ENCODE measurements around the gene PDP2.

PDP2 gene

DNA sequence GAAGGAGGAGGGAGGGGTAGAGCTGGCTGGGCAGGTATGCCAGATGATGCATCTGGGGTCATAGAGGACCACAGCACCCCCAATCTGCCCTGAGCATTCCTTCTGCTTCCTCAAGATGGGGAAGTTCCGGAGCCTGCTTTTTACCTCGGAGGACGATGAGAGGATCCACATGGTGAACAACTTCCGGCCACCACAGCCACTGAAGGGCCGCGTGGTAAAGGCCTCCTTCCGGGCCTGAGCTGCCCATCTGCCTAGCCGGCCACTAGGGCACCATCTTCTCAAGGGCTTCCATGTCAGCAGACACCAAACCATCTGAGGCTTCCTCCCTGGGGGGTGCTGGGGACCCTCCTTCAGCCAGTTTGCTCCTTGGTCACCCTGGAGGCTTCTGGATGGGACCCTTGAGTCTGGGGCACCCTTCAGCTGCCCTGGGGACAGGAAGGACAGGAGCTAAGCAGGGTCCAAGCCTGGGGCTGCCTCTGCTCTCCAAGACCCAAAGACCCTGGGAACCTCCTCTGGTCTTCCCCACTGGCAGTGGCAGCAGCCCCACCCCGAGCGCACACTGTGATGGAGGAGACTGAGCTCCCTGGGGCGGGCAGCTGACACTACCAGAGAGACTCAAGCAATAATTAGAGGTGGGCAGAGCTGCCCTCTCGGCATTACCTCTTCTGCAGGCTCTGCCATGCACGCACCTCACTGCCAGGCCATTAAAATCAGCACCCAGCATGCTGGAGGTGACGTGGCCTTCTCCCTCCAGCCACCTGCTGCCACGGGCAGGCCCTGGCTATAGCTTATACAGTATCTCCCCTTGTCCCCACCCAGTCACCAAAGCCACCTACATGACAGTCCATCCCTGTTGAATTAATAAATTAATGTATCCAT, 26.8 kb upstream of the PDP2 start:
- H3K4me3 ChIP-seq (ENCODE audit: low read depth, low read length): no peak overlapping the region
- TF ChIP-seq CTCF (IDR thresholded peaks at IDR 0.05; ENCODE audit: low read depth, low read length): no peak

DNA sequence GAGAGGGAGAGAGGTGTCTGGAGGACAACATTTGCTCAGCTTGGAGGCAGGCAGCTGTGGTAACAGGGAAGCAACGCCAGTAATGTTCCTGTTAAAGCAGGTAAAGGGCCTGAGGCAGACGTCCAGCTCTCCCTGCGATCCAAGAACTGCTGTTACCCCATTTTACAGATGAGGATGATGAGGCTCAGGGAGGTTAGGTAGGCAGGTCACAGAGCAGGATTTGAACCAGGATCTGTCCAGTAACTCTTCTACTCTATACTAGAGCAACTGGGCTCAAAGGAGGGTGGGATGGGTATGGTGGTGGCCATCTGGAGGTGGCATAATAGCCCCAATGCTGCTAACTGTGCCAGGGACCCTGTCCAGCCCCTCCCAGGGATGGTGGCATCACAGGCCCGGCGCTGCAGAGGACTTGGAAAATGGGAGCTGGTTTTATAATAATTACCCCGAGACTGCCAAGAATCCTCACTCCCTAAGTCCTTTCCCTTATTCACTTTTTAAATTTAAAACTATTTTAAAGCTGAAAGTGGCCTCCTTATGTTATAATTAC, 24.1 kb upstream of the PDP2 start:
- no peak for TF ChIP-seq CTCF (IDR thresholded peaks at IDR 0.05; ENCODE audit: low read depth, low read length)
- no peak overlapping the region for H3K4me3 ChIP-seq (ENCODE audit: low read depth, low read length)

DNA sequence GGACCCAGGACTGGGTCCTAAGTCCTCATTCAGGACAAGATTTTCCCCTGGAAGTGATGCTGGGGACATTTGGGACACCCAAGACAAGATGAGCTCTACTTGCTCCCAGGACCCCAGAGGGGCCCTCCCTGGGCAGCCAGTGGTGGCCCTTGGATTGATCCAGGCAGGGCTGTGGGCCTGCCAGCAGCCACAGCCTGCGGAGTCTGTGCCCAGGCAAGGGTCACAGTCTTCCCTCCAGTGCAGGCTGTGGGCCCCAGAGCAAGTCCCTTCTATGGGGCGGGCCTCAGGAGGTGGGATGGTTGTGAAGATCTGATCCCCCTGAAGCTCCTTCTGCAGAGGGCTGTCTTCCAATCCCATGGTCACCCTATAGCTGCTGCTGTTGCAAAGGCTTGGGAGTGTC, 23.5 kb upstream of the PDP2 start:
- H3K4me3 ChIP-seq (ENCODE audit: low read depth, low read length): no peak overlapping the region
- TF ChIP-seq CTCF (IDR thresholded peaks at IDR 0.05; ENCODE audit: low read depth, low read length): no peak

GRCh38 chr16:66857437-66857836, 22.9 kb upstream of the PDP2 start:
- TF ChIP-seq CTCF (IDR thresholded peaks at IDR 0.05; ENCODE audit: low read depth, low read length): no peak
- H3K4me3 ChIP-seq (ENCODE audit: low read depth, low read length): no peak overlapping the region

GRCh38 chr16:66858740-66859396, 21.4 kb upstream of the PDP2 start:
- no peak for TF ChIP-seq CTCF (IDR thresholded peaks at IDR 0.05; ENCODE audit: low read depth, low read length)
- no peak overlapping the region for H3K4me3 ChIP-seq (ENCODE audit: low read depth, low read length)

DNA sequence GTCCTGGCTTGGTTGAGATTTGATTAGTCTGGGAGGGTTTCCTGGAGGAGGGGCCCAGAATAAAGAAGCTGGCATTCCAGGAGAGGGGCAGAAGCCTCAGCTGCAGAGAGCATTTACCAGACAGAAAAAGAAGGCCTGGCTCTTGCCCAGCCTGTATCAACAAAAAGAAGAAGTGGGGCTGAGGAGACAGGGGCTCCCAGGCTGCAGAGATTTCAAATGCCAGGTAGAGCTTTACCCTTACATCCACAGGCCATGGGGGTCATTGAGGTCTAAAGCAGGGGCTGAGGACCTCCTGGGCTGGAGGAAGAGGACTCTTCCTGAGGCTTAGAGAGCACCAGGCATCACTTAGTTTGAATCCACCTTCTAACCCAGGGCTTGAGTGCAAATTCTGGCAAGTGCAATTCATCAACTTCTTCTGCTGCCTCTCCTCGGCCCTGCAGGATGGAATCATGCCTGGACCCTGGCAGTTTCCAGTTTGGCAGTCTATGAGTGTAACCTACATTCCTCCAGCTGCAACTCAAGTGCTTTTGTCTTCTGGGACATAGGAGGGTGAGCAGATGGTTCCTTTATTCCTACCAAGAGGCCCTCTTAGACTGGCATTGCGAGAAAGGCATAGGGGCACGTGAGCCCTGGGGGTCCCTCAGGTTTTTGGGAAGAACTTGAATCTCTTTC, 20.8 kb upstream of the PDP2 start:
- H3K4me3 ChIP-seq (ENCODE audit: low read depth, low read length): no peak overlapping the region
- TF ChIP-seq CTCF (IDR thresholded peaks at IDR 0.05; ENCODE audit: low read depth, low read length): no peak
